GM10248 (cell line): ENCODE measurements around the gene STXBP2.
A peak's percentile ranks its signal among the peaks of the same experiment; 100 is the strongest.

ENCODE experiments used
- CTCF ChIA-PET: fragments of 300-600 bp; sonication (Branson Sonifier 250); formaldehyde crosslinking; extraction: SDS; loops from one replicate; lab custom pipeline; 2021; ENCODE audit warnings: antibody characterized with exemption; lab: Yijun Ruan, JAX
- POLR2A ChIA-PET: fragments of 350-650 bp; sonication (Branson Sonifier 250); formaldehyde crosslinking; extraction: SDS; loops from one replicate; lab custom pipeline; 2020; ENCODE audit warnings: antibody characterized with exemption; lab: Yijun Ruan, JAX
- DNase-seq: peaks from one replicate; pipeline ENCODE4 v3.0.0; 2012; ENCODE audit errors: extremely low spot score
- TF ChIP-seq, protein P1 (sequence below): IDR thresholded peaks from 2 replicates; pipeline ENCODE4 v1.5.1; 2012; ENCODE audit warnings: mild to moderate bottlenecking, low read depth; ENCODE audit errors: extremely low read depth, missing control alignments, control extremely low read depth

STXBP2 gene

DNA sequence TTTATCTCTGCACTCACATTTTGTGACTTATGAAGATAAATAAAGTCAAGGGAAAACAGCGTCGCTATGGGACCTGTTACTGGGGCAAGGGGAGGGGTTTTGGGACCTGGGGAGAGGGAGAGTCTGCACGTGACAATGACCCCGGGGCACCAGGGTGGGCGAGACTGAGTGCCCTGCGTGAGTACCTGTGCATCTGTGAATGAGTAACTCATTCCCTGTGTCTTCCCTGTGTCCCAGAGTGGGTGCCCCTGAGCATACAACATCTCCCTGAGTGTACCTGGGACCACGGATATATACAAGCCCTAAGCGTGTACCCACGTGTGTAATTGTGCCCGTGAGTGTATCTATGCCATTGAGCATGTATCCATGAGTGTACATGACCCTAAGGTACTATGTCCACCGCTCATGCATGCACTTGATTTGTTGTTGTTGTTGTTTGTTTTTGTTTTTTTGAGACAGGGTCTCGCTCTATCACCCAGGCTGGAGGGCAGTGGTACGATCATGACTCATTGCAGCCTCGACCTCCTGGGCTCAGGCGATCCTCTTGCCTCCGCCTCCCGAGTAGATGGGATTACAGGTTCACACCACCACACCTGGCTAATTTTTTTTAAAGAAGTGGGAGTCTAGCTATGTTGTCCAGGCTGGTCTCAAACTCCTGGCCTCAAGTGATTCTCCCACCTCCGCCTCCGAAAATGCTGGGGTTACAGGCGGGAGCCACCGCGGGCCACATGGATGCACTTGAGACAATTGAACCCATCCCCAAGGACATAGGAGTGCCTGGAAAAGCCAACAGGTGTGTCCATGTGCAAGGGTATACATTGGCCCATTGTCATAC is 43.1 kb downstream of the STXBP2 start:
- ChIA-PET POLR2A (no interaction called here), CTCF (interaction anchor here (0.6 to 2.2 kb wide), 41 partner anchors 9 to 578 kb away, joined by 3 to 47 read pairs (median 5); partner anchors contain the start of genes FCER2, PCP2, PET100 and RETN)
- TF ChIP-seq, protein P1, sequence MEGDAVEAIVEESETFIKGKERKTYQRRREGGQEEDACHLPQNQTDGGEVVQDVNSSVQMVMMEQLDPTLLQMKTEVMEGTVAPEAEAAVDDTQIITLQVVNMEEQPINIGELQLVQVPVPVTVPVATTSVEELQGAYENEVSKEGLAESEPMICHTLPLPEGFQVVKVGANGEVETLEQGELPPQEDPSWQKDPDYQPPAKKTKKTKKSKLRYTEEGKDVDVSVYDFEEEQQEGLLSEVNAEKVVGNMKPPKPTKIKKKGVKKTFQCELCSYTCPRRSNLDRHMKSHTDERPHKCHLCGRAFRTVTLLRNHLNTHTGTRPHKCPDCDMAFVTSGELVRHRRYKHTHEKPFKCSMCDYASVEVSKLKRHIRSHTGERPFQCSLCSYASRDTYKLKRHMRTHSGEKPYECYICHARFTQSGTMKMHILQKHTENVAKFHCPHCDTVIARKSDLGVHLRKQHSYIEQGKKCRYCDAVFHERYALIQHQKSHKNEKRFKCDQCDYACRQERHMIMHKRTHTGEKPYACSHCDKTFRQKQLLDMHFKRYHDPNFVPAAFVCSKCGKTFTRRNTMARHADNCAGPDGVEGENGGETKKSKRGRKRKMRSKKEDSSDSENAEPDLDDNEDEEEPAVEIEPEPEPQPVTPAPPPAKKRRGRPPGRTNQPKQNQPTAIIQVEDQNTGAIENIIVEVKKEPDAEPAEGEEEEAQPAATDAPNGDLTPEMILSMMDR = no peak
- DNase-seq = no peak

DNA sequence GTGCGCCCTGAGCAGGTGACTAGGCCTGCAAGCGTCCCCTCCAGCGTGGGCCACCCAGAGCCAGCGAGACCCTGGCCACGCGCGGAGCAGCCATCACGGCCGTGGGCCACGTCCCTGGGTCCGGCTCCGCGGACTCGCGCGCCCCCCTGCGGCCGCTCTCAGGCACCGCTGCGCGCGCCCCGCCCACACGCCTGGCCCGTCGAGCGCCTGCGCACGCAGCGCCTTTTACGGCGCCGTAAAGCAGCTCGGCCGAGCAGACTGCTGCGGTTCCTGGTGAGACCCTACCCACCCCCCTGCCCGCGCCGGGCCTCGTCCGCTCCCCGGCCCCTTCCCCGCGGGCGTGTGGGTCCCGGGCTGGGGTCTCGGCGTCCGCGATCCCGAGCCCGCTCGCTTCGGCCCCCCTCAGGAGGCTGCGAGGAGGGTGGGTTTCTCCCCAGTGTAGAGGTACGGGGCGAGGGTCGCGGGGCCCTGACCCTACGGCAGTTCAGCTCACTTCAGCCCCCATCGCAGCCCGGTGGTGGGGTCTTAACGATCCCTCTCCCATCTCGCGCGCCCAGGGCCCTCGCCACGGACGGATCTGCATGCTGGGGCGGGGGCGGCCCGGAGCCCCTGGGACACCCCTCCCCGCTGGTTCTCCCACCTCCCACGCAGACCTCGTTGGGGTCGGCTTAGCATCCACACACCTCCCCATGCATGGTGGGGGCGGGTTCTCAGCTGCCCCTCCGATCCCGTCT is 43.9 kb downstream of the STXBP2 start, which contains the start of gene TRAPPC5:
Gene TRAPPC5 (plus strand): TSS at position 228 of the 734 bp plus-strand sequence. CDS start 1,421 bp downstream, outside the sequence.
- DNase-seq = peak; percentile 90
- POLR2A ChIA-PET = interaction anchor here (0.6 kb wide), 1 partner anchor 15 kb away, joined by 4 read pairs; no protein-coding TSS in a partner anchor
- CTCF ChIA-PET = interaction anchor here (0.6 to 2.2 kb wide), 65 partner anchors 9 to 579 kb away, joined by 3 to 47 read pairs (median 4); partner anchors contain the start of genes CD209, FCER2, PCP2 and PET100
- TF ChIP-seq, protein P1 = peak; percentile 98

GRCh38 chr19:7681340-7682174 is 44.6 kb downstream of the STXBP2 start:
- TF ChIP-seq, protein P1 = peak; percentile 71
- ChIA-PET CTCF (interaction anchor here (0.6 to 2.2 kb wide), 64 partner anchors 8 to 579 kb away, joined by 3 to 47 read pairs (median 4); partner anchors contain the start of genes CD209, FCER2, PCP2 and PET100), POLR2A (interaction anchor here (0.6 kb wide), 1 partner anchor 14 kb away, joined by 4 read pairs; no protein-coding TSS in a partner anchor)
- DNase-seq = peak; percentile 87

GRCh38 chr19:7682175-7682855 is 45.4 kb downstream of the STXBP2 start:
- POLR2A ChIA-PET = no interaction called here
- CTCF ChIA-PET = interaction anchor here (0.9 to 1.9 kb wide), 3 partner anchors 16 to 118 kb away, joined by 3 to 7 read pairs (median 3); no protein-coding TSS in a partner anchor
- DNase-seq = no peak
- TF ChIP-seq, protein P1 = peak; percentile 27

GRCh38 chr19:7685546-7686445 is 48.9 kb downstream of the STXBP2 start:
- POLR2A ChIA-PET = interaction anchor here (0.8 to 1.2 kb wide), 4 partner anchors 13 to 50 kb away, joined by 3 to 5 read pairs (median 3); partner anchors contain the start of gene FCER2

More at GRCh38 chr19:7685546-7686445, 48.9 kb downstream of the STXBP2 start:
- CTCF ChIA-PET = interaction anchor here (0.8 to 2.8 kb wide), 4 partner anchors 14 to 117 kb away, joined by 3 to 10 read pairs (median 4); no protein-coding TSS in a partner anchor
- TF ChIP-seq, protein P1 = no peak
- DNase-seq = no peak
